Measurements from ENCODE around the gene CCDC190.
"Not testable (repeated sequence)": the region's sequence is repeated elsewhere in the genome, so short reads cannot be mapped to it uniquely, and the experiment has no call there.

CCDC190 gene

DNA sequence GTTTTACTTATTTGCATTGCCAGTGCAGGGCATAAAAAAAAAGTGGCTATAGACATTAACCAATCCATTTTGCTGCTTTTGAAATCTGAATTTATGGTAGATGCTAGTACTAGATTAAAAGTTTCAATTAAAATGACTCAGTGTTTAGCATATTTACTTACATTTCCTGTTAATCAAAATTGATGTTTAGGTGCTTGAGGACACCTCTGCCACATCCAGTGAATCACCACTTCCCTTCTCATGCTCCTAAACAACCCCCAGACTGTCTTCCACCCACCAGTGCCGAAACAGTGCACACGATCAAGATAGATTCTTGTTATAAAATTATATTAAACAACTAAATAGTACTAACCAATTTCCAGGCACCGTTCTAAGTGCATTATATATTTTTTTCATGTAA is 37.7 kb downstream of the CCDC190 start:
- H3K9me3 ChIP-seq (ENCODE audit: control insufficient read depth, insufficient read depth, low read length): no peaks in the 10 kb centered on the region
- peaks cover 3% of the 10 kb centered on the region for H3K4me1 ChIP-seq (ENCODE audit: control insufficient read depth, insufficient read depth, low read length)
- peak overlapping the region; percentile 76 for H3K4me3 ChIP-seq (ENCODE audit: low read depth, low read length)
- peaks cover 9% of the 10 kb centered on the region for H3K27me3 ChIP-seq (ENCODE audit: control insufficient read depth, insufficient read depth, low read length)
- no peaks in the 10 kb centered on the region for H3K36me3 ChIP-seq (ENCODE audit: control insufficient read depth, insufficient read depth, low read length)
- H3K9ac ChIP-seq (ENCODE audit: low read depth, low read length): no peak overlapping the region

DNA sequence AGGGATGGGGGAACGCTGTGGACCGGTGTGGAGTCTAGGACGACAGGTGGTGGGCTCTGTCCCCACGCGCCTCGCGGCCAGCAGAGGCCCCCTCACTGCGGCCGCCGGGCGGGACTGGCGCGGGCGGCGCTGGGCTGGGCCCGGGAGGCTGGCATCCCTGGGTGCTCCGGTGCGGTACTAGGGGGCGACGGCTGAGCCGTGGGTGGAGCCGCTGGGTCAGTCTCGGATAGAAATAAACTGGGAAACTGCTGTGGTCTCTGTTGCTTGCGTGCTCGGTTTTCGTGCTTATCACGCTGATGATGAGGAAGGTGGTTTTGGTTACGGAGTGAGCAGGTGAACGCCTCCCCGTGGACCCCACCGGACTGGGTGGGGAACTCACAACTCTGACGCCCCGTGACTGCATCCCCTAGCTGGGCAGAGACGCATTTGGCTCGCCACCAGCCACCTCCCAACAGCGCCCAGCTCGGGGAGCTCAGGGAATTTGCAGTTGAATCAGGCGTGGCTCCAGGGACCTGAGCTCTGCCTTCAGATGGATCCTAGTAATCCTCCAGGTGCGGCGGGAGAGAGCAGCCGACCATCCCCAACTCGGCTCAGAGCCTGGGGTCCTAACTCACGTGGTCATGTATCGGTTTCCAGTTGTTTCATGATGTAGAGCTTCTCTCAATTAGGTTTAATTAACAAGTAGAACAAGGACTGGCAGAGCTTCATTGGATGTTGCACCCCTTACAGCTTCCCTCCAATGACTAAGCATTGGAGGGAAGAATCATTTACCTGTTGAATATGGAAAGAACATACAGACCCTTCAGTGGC is 38.4 kb downstream of the CCDC190 start:
- H3K4me1 ChIP-seq (ENCODE audit: control insufficient read depth, insufficient read depth, low read length): peaks cover 3% of the 10 kb centered on the region
- H3K9ac ChIP-seq (ENCODE audit: low read depth, low read length): peak overlapping the region; percentile 51
- no peaks in the 10 kb centered on the region for H3K36me3 ChIP-seq (ENCODE audit: control insufficient read depth, insufficient read depth, low read length)
- H3K4me3 ChIP-seq (ENCODE audit: low read depth, low read length): peak overlapping the region; percentile 76
- no peaks in the 10 kb centered on the region for H3K9me3 ChIP-seq (ENCODE audit: control insufficient read depth, insufficient read depth, low read length)
- peaks cover 9% of the 10 kb centered on the region for H3K27me3 ChIP-seq (ENCODE audit: control insufficient read depth, insufficient read depth, low read length)

DNA sequence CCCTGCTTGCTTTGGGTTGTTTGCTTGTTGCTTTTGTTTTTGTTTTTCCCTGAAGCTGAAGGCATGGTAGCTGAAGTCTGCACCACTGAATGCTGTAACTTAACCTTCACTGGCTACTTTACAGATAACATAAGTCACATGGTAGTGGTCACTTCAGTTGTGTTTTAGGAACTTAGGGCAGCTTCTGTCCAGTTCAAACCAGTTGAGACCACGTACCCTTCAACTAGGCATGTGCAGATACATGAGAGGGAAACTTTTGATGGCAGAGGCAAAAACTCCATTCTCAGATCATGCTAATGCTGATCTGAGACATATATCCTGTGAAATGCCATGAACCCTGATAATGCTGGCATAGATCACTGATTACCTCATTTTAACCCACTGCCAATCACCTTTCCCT is 42.3 kb downstream of the CCDC190 start:
- not testable (repeated sequence) for H3K9me3 ChIP-seq (ENCODE audit: control insufficient read depth, insufficient read depth, low read length); H3K9ac ChIP-seq (ENCODE audit: low read depth, low read length); H3K27me3 ChIP-seq (ENCODE audit: control insufficient read depth, insufficient read depth, low read length); H3K4me3 ChIP-seq (ENCODE audit: low read depth, low read length); H3K36me3 ChIP-seq (ENCODE audit: control insufficient read depth, insufficient read depth, low read length); H3K4me1 ChIP-seq (ENCODE audit: control insufficient read depth, insufficient read depth, low read length)

DNA sequence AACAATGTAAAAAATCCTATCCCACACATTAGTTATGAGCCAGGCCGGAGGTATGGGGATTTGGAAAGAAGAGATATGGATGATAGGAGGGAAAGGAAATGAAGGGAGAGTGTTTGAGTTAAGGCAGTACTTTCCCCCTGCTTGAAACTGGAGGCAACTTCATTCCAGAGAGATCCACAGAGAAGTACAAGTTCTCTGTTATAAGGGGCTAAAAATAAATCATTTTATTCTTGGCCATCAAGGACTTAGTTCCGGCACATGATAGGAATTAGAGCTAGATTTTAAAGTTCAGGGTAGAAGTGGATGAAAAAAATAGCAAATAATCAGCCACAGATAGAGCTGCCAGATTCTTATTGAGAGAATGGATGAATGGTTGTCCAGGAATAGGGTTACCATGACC is 42.8 kb downstream of the CCDC190 start:
- not testable (repeated sequence) for H3K9me3 ChIP-seq (ENCODE audit: control insufficient read depth, insufficient read depth, low read length); H3K36me3 ChIP-seq (ENCODE audit: control insufficient read depth, insufficient read depth, low read length); H3K4me1 ChIP-seq (ENCODE audit: control insufficient read depth, insufficient read depth, low read length); H3K27me3 ChIP-seq (ENCODE audit: control insufficient read depth, insufficient read depth, low read length); H3K9ac ChIP-seq (ENCODE audit: low read depth, low read length); H3K4me3 ChIP-seq (ENCODE audit: low read depth, low read length)

DNA sequence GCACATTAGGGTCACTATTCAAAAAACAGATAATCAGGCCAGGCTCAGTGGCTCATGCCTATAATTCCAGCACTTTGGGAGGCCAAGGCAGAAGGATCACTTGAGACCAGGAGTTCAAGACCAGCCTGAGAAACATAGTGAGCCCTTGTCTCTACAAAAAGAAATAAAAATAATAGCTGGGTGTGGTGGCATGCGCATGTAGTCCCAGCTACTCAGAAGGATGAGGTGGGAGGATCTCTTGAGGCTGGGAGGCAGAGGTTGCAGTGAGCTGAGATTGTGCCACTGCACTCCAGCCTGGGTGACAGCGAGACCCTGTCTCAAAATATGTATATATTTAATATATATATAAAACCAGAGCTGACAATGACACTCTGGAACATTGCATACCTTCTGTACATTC is 48.6 kb downstream of the CCDC190 start:
- not testable (repeated sequence) for H3K9me3 ChIP-seq (ENCODE audit: control insufficient read depth, insufficient read depth, low read length); H3K4me1 ChIP-seq (ENCODE audit: control insufficient read depth, insufficient read depth, low read length); H3K36me3 ChIP-seq (ENCODE audit: control insufficient read depth, insufficient read depth, low read length); H3K27me3 ChIP-seq (ENCODE audit: control insufficient read depth, insufficient read depth, low read length); H3K9ac ChIP-seq (ENCODE audit: low read depth, low read length); H3K4me3 ChIP-seq (ENCODE audit: low read depth, low read length)

DNA sequence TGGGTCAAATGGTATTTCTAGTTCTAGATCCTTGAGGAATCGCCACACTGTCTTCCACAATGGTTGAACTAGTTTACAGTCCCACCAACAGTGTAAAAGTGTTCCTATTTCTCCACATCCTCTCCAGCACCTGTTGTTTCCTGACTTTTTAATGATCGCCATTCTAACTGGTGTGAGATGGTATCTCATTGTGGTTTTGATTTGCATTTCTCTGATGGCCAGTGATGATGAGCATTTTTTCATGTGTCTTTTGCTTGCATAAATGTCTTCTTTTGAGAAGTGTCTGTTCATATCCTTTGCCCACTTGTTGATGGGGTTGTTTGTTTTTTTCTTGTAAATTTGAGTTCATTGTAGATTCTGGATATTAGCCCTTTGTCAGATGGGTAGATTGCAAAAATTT is 53.5 kb downstream of the CCDC190 start:
- not testable (repeated sequence) for H3K36me3 ChIP-seq (ENCODE audit: control insufficient read depth, insufficient read depth, low read length); H3K4me3 ChIP-seq (ENCODE audit: low read depth, low read length); H3K4me1 ChIP-seq (ENCODE audit: control insufficient read depth, insufficient read depth, low read length); H3K27me3 ChIP-seq (ENCODE audit: control insufficient read depth, insufficient read depth, low read length); H3K9me3 ChIP-seq (ENCODE audit: control insufficient read depth, insufficient read depth, low read length); H3K9ac ChIP-seq (ENCODE audit: low read depth, low read length)

All from iPS-15b (cell line).